ENCODE measurements around the gene C6orf136. TPM values are rescaled to one million over a fixed set of nuclear protein-coding genes. Genes with fewer than 3 reads are reported as not detected.

C6orf136 gene
- total and polyA plus RNA-seq, 9 of the 15 experiments (the other 6 are each of a cell fraction or from before 2014, with no cell fraction given): 14.1 to 63.1 (median 18.4) TPM

DNA sequence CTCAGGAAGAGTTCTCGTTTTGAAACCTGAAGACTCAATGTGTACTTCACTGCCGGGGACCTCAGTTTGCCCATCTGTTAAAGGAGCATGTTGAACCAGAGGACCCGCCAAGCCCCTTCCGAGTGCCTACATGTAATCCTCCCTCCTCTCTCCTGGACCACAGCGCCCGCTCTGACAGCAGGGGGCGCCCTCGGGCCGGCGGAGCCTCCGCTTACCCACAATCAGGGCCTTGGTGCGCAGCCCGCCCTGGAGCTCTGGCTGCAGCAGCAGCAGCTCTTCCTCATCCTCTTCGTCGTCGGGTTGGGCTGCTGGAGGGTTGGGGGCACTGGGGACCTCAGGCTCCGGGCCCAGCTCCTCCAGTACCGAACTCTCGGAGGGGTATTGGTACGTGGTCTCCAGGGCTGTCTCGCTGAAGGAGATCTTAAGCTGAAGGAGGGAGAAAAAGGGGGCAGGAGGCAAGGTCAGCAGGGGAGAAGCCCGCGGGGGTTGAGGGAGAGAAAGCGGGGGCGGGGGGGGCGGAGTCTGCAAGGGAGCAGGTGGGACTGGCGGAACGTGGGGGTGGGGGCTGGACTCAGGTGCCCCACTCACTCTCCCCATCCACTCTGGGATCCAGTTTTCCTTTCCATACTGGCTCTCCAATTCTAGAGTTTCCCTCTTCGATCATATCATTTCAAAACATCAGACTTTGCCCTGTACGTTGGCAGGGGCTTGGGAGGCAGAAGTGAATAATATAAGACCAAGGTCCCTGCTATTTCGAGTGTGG is 32.2 kb downstream of the C6orf136 start (continued):
- TF ChIP-seq, protein P1, sequence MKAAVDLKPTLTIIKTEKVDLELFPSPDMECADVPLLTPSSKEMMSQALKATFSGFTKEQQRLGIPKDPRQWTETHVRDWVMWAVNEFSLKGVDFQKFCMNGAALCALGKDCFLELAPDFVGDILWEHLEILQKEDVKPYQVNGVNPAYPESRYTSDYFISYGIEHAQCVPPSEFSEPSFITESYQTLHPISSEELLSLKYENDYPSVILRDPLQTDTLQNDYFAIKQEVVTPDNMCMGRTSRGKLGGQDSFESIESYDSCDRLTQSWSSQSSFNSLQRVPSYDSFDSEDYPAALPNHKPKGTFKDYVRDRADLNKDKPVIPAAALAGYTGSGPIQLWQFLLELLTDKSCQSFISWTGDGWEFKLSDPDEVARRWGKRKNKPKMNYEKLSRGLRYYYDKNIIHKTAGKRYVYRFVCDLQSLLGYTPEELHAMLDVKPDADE (conservative IDR thresholded peaks at IDR 0.05; ENCODE audit: control insufficient read depth, low read depth, low read length): no peak
- TF ChIP-seq TAF1 (IDR thresholded peaks at IDR 0.05; ENCODE audit: control insufficient read depth, extremely low read depth, insufficient read depth, low read length, severe bottlenecking): peak; percentile 19
- peak; percentile 61 for TF ChIP-seq POLR2G (IDR thresholded peaks at IDR 0.05; ENCODE audit: low read depth, low read length)
- no peak for TF ChIP-seq ILK (tag; IDR thresholded peaks at IDR 0.05; ENCODE audit: borderline replicate concordance, low read depth)
- TF ChIP-seq TEAD2 (tag; IDR thresholded peaks at IDR 0.05): no peak
- TF ChIP-seq TBP (optimal IDR thresholded peaks at IDR 0.05; ENCODE audit: low read depth, low read length): peak; percentile 43
- TF ChIP-seq SMAD2 (IDR thresholded peaks at IDR 0.05; ENCODE audit: low read depth, low read length): no peak
- TF ChIP-seq ESRRA (IDR thresholded peaks at IDR 0.05; ENCODE audit: borderline replicate concordance, low read depth): peak; percentile 84
- TF ChIP-seq SIN3A (IDR thresholded peaks at IDR 0.05; ENCODE audit: borderline replicate concordance in 2 of 2, control insufficient read depth in 1 of 2, low read depth in 2 of 2, low read length in 2 of 2): no peak
- no peak for TF ChIP-seq NBN (IDR thresholded peaks at IDR 0.05; ENCODE audit: low read depth)
- peak; percentile 54; the same call in 1 of the 2 replicates for TF ChIP-seq HCFC1 (IDR thresholded peaks at IDR 0.05; ENCODE audit: low read depth, low read length)
- TF ChIP-seq, protein P2, sequence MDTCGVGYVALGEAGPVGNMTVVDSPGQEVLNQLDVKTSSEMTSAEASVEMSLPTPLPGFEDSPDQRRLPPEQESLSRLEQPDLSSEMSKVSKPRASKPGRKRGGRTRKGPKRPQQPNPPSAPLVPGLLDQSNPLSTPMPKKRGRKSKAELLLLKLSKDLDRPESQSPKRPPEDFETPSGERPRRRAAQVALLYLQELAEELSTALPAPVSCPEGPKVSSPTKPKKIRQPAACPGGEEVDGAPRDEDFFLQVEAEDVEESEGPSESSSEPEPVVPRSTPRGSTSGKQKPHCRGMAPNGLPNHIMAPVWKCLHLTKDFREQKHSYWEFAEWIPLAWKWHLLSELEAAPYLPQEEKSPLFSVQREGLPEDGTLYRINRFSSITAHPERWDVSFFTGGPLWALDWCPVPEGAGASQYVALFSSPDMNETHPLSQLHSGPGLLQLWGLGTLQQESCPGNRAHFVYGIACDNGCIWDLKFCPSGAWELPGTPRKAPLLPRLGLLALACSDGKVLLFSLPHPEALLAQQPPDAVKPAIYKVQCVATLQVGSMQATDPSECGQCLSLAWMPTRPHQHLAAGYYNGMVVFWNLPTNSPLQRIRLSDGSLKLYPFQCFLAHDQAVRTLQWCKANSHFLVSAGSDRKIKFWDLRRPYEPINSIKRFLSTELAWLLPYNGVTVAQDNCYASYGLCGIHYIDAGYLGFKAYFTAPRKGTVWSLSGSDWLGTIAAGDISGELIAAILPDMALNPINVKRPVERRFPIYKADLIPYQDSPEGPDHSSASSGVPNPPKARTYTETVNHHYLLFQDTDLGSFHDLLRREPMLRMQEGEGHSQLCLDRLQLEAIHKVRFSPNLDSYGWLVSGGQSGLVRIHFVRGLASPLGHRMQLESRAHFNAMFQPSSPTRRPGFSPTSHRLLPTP (IDR thresholded peaks at IDR 0.05; ENCODE audit: borderline replicate concordance, extremely low read depth, insufficient read length): no peak
- TF ChIP-seq, protein P3, sequence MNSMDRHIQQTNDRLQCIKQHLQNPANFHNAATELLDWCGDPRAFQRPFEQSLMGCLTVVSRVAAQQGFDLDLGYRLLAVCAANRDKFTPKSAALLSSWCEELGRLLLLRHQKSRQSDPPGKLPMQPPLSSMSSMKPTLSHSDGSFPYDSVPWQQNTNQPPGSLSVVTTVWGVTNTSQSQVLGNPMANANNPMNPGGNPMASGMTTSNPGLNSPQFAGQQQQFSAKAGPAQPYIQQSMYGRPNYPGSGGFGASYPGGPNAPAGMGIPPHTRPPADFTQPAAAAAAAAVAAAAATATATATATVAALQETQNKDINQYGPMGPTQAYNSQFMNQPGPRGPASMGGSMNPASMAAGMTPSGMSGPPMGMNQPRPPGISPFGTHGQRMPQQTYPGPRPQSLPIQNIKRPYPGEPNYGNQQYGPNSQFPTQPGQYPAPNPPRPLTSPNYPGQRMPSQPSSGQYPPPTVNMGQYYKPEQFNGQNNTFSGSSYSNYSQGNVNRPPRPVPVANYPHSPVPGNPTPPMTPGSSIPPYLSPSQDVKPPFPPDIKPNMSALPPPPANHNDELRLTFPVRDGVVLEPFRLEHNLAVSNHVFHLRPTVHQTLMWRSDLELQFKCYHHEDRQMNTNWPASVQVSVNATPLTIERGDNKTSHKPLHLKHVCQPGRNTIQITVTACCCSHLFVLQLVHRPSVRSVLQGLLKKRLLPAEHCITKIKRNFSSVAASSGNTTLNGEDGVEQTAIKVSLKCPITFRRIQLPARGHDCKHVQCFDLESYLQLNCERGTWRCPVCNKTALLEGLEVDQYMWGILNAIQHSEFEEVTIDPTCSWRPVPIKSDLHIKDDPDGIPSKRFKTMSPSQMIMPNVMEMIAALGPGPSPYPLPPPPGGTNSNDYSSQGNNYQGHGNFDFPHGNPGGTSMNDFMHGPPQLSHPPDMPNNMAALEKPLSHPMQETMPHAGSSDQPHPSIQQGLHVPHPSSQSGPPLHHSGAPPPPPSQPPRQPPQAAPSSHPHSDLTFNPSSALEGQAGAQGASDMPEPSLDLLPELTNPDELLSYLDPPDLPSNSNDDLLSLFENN (IDR thresholded peaks at IDR 0.05; ENCODE audit: low read depth in 2 of 2, low read length in 2 of 2): no peak; a peak in 1 of 4 replicates
- peak; percentile 72 for TF ChIP-seq LCOR (CRISPR knock-in tag; IDR thresholded peaks at IDR 0.05)
- no peak for TF ChIP-seq ZNF57 (CRISPR knock-in tag; IDR thresholded peaks at IDR 0.05)
- no peak; the same call in 1 of the 2 replicates for TF ChIP-seq ZC3H11A (IDR thresholded peaks at IDR 0.05; ENCODE audit: low read depth, low read length)
- TF ChIP-seq XRCC5 (IDR thresholded peaks at IDR 0.05; ENCODE audit: low read depth, low read length): peak; percentile 92
- no peak for TF ChIP-seq SRSF1 (IDR thresholded peaks at IDR 0.05; ENCODE audit: low read depth, low read length)

Measured in K562 (cell line).